Measurements from ENCODE around the gene SND1.

GRCh38 chr7:128135159-128135514 is 483.1 kb downstream of the SND1 start:
- TF ChIP-seq POLR2A (IDR thresholded peaks at IDR 0.05; ENCODE audit: low read length) (no peak), GATA1 (IDR thresholded peaks at IDR 0.05; ENCODE audit: low read depth, low read length) (no peak)

Measured in erythroblast (primary cell).